ENCODE results near the gene HPCAL4.

Gene HPCAL4

GRCh38 chr1:39729842-39730241, 38.6 kb upstream of the HPCAL4 start:
- no peak for DNase-seq (ENCODE audit: low read depth)
- no peak for TF ChIP-seq CTCF (IDR thresholded peaks at IDR 0.05; ENCODE audit: control insufficient read depth, extremely low read depth, insufficient read depth)
- H3K4me3 ChIP-seq (ENCODE audit: low read depth, low read length): no peak overlapping the region

GRCh38 chr1:39729030-39729429, 37.8 kb upstream of the HPCAL4 start:
- DNase-seq (ENCODE audit: low read depth): no peak
- H3K4me3 ChIP-seq (ENCODE audit: low read depth, low read length): no peak overlapping the region
- TF ChIP-seq CTCF (IDR thresholded peaks at IDR 0.05; ENCODE audit: control insufficient read depth, extremely low read depth, insufficient read depth): no peak

GRCh38 chr1:39727932-39728317, 36.7 kb upstream of the HPCAL4 start:
- DNase-seq (ENCODE audit: low read depth): no peak
- no peak for TF ChIP-seq CTCF (IDR thresholded peaks at IDR 0.05; ENCODE audit: control insufficient read depth, extremely low read depth, insufficient read depth)
- H3K4me3 ChIP-seq (ENCODE audit: low read depth, low read length): no peak overlapping the region

- no peak overlapping the region for H3K4me3 ChIP-seq (ENCODE audit: low read depth, low read length)
- TF ChIP-seq CTCF (IDR thresholded peaks at IDR 0.05; ENCODE audit: control insufficient read depth, extremely low read depth, insufficient read depth): no peak
- no peak for DNase-seq (ENCODE audit: low read depth)
Observed at GRCh38 chr1:39727221-39727931, 36.1 kb upstream of the HPCAL4 start.

- H3K4me3 ChIP-seq (ENCODE audit: low read depth, low read length): no peak overlapping the region
- TF ChIP-seq CTCF (IDR thresholded peaks at IDR 0.05; ENCODE audit: control insufficient read depth, extremely low read depth, insufficient read depth): no peak
Observed at GRCh38 chr1:39726600-39726999, 35.4 kb upstream of the HPCAL4 start.

GRCh38 chr1:39722495-39722894, 31.3 kb upstream of the HPCAL4 start:
- DNase-seq (ENCODE audit: low read depth): no peak
- no peak for TF ChIP-seq CTCF (IDR thresholded peaks at IDR 0.05; ENCODE audit: control insufficient read depth, extremely low read depth, insufficient read depth)
- no peak overlapping the region for H3K4me3 ChIP-seq (ENCODE audit: low read depth, low read length)

More at GRCh38 chr1:39726600-39726999, 35.4 kb upstream of the HPCAL4 start:
- no peak for DNase-seq (ENCODE audit: low read depth)

- H3K4me3 ChIP-seq (ENCODE audit: low read depth, low read length): no peak overlapping the region
- TF ChIP-seq CTCF (IDR thresholded peaks at IDR 0.05; ENCODE audit: control insufficient read depth, extremely low read depth, insufficient read depth): no peak
Observed at GRCh38 chr1:39721664-39722063, 30.4 kb upstream of the HPCAL4 start.

More at GRCh38 chr1:39721664-39722063, 30.4 kb upstream of the HPCAL4 start:
- no peak for DNase-seq (ENCODE audit: low read depth)
